GM19397 (cell line): ENCODE results near the gene PCDHB6.
"Not testable (repeated sequence)": the region's sequence is repeated elsewhere in the genome, so short reads cannot be mapped to it uniquely, and the experiment has no call there.

Source experiments
- ATAC-seq: cut with Tn5 transposase; IDR thresholded peaks from one replicate; pipeline ENCODE4 v1.9.1; 2021; ENCODE audit warnings: mild to moderate bottlenecking, moderate library complexity; ENCODE audit not compliant: unreplicated experiment

PCDHB6 gene

DNA sequence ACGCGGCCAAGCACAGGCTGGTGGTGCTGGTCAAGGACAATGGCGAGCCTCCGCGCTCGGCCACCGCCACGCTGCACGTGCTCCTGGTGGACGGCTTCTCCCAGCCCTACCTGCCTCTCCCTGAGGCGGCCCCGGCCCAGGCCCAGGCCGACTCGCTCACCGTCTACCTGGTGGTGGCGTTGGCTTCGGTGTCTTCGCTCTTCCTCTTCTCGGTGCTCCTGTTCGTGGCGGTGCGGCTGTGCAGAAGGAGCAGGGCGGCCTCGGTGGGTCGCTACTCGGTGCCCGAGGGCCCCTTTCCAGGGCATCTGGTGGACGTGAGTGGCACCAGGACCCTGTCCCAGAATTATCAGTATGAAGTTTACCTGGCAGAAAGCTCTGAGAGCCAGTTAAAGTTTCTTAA is 8.0 kb downstream of the PCDHB6 start:
- not testable (repeated sequence) for ATAC-seq

DNA sequence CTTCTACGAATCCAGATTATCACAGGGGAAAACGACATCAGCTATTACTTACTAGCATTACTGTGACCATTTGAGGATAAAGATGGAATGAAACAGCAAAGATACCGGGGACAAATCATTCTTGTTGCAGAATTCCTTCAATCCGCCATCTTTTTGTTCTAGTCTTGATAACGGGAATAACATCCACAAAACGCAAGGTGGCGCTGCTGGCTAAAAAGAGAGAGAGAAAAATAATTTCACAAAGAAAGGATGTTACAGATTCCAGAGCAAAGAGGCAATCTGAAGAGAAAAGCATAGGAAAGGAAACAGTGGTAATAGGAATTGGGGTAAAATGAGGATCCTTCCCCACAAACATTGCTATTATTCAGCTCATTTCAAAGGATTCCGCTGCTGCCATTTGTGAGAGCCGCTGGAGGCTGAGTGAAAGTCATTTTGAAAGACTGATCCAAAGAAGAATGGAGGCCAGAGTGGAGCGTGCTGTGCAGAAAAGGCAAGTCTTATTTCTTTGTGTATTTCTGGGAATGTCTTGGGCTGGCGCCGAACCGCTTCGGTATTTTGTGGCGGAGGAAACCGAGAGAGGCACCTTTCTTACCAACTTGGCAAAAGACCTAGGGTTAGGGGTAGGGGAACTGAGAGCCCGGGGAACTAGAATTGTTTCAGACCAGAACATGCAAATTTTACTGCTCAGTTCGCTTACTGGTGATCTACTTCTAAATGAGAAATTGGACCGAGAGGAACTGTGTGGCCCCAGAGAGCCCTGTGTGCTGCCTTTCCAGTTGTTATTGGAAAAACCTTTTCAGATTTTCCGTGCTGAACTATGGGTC is 22.7 kb downstream of the PCDHB6 start, which contains the start of gene PCDHB7:
TSS of gene PCDHB7 (plus strand) at position 264 of the 824 bp plus-strand sequence. CDS start at position 456, 192 bp downstream.
- no peak for ATAC-seq

DNA sequence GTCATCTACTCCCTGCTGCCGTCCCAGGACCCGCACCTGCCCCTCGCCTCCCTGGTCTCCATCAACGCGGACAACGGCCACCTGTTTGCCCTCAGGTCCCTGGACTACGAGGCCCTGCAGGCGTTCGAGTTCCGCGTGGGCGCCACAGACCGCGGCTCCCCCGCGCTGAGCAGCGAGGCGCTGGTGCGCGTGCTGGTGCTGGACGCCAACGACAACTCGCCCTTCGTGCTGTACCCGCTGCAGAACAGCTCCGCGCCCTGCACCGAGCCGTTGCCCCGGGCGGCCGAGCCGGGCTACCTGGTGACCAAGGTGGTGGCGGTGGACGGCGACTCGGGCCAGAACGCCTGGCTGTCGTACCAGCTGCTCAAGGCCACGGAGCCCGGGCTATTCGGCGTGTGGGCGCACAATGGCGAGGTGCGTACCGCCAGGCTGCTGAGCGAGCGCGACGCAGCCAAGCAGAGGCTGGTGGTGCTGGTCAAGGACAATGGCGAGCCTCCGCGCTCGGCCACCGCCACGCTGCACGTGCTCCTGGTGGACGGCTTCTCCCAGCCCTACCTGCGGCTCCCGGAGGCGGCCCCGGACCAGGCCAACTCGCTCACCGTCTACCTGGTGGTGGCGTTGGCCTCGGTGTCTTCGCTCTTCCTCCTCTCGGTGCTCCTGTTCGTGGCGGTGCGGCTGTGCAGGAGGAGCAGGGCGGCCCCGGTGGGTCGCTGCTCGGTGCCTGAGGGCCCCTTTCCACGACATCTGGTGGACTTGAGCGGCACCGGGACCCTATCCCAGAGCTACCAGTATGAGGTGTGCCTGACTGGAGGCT is 24.6 kb downstream of the PCDHB6 start:
- not testable (repeated sequence) for ATAC-seq

DNA sequence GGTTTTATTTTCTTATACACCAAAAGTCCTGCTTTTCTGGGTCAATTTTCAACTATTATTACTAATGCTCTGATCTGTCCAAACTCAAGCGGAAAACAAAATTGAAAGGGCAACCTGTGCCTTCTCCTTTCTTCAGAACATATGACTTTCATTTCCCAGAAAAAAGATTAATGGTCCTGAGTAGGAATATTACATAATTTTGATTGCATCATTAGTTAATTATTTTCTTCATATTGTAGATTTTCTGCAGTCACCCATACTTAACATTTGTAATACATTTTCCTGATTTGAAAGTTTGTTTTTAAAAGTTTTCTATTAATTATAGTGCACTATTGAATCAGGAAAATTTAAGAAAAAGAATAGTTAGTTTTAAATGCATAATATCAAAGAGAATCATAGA is 26.1 kb downstream of the PCDHB6 start:
- ATAC-seq = no peak

DNA sequence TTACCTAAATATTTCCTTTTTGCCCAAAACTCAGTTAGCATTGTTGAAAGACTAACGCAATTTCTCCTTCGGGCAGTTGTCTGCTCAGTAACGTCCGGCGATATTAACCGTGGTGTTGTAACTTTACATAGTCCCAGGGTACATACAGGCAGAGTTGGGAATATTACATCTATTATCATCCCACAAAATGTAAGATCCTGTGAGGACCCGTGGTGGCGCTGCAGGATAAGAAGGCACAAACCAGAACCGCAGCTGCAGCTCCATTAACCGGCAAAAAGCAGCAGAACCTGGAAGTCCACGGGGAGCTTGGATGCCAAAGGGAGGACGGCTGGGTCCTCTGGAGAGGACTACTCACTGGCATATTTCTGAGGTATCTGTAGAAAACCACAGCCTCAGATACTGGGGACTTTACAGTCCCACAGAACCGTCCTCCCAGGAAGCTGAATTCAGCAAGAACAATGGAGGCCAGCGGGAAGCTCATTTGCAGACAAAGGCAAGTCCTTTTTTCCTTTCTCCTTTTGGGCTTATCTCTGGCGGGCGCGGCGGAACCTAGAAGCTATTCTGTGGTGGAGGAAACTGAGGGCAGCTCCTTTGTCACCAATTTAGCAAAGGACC is 27.8 kb downstream of the PCDHB6 start, which contains the start of gene PCDHB8:
TSS of gene PCDHB8 (plus strand) at position 214 of the 615 bp plus-strand sequence. CDS start at position 459, 245 bp downstream.
- not testable (repeated sequence) for ATAC-seq

DNA sequence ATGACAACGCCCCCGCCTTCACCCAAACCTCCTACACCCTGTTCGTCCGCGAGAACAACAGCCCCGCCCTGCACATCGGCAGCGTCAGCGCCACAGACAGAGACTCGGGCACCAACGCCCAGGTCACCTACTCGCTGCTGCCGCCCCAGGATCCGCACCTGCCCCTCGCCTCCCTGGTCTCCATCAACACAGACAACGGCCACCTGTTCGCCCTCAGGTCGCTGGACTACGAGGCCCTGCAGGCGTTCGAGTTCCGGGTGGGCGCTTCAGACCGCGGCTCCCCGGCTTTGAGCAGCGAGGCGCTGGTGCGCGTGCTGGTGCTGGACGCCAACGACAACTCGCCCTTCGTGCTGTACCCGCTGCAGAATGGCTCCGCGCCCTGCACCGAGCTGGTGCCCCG is 29.5 kb downstream of the PCDHB6 start:
- ATAC-seq = not testable (repeated sequence)

DNA sequence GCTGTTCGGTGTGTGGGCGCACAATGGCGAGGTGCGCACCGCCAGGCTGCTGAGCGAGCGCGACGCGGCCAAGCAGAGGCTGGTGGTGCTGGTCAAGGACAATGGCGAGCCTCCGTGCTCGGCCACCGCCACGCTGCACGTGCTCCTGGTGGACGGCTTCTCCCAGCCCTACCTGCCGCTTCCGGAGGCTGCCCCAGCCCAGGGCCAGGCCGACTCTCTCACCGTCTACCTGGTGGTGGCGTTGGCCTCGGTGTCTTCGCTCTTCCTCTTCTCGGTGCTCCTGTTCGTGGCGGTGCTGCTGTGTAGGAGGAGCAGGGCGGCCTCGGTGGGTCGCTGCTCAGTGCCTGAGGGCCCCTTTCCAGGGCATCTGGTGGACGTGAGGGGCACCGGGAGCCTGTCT is 30.0 kb downstream of the PCDHB6 start:
- not testable (repeated sequence) for ATAC-seq

DNA sequence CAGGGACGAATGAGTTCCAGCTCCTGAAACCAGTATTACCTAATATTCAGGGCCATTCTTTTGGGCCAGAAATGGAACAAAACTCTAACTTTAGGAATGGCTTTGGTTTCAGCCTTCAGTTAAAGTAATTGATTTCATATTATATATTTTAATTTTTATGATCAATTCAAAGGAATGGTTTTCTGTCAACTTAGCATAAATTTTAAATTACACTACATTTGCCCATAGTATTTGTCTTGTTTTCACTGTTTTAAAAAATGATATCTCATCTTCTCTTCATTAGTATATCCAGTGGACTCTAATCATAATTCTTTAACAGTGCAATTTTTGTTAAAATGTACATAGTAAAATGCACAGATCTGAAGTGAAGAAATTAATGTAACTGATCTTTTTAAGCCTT is 30.5 kb downstream of the PCDHB6 start:
- ATAC-seq = no peak

DNA sequence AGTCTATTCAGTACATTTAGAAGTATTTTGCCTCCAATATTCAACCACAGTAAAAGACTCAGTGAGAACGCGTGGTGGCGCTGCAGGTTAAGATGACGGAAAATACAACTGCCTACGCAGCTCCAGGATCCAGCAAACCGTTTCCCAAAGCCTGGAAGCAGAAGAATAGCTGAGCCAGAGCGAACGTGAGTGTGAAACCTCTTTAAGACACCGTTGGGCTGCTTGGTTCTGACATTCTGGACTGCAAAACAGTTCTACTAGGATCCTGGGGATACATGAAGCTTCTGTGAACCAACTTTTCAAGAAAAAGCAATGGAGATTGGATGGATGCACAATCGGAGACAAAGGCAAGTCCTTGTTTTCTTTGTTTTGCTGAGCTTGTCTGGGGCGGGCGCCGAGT is 32.4 kb downstream of the PCDHB6 start, which contains the start of gene PCDHB16:
TSS of gene PCDHB16 (plus strand) at position 140 of the 400 bp plus-strand sequence. CDS start at position 313, 173 bp downstream.
- ATAC-seq = no peak

DNA sequence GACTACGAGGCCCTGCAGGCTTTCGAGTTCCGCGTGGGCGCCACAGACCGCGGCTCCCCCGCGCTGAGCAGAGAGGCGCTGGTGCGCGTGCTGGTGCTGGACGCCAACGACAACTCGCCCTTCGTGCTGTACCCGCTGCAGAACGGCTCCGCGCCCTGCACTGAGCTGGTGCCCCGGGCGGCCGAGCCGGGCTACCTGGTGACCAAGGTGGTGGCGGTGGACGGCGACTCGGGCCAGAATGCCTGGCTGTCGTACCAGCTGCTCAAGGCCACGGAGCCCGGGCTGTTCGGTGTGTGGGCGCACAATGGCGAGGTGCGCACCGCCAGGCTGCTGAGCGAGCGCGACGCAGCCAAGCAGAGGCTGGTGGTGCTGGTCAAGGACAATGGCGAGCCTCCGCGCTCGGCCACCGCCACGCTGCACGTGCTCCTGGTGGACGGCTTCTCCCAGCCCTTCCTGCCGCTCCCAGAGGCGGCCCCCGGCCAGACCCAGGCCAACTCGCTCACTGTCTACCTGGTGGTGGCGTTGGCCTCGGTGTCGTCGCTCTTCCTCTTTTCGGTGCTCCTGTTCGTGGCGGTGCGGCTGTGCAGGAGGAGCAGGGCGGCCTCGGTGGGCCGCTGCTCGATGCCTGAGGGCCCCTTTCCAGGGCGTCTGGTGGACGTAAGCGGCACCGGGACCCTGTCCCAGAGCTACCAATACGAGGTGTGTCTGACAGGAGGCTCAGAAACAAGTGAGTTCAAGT is 34.4 kb downstream of the PCDHB6 start:
- ATAC-seq = not testable (repeated sequence)

DNA sequence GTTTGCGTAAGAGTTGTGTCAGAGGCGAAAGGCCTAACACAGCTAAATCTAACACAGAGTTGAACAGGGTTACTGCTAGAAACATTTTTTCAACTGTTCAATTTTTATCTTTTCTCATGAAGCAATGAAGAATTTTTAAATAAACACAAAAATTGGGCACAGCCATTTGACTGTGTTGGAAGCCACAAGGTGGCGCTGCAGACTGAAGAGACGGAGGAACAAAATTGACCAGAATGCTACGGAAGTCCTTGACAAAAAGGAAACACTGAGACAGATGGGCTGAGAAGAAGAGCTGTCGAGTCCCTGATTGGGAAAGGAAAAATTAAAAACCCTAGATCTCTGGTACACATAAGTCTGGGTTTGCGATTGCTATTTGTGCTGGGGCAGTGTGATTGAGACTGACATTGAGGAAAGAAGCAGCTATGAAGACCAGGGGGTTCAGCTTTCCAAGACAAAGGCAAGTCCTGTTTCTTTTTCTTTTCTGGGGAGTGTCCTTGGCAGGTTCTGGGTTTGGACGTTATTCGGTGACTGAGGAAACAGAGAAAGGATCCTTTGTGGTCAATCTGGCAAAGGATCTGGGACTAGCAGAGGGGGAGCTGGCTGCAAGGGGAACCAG is 37.1 kb downstream of the PCDHB6 start, which contains the start of gene PCDHB9:
TSS of gene PCDHB9 (plus strand) at position 265 of the 616 bp plus-strand sequence. CDS start at position 423, 158 bp downstream.
- no peak for ATAC-seq

DNA sequence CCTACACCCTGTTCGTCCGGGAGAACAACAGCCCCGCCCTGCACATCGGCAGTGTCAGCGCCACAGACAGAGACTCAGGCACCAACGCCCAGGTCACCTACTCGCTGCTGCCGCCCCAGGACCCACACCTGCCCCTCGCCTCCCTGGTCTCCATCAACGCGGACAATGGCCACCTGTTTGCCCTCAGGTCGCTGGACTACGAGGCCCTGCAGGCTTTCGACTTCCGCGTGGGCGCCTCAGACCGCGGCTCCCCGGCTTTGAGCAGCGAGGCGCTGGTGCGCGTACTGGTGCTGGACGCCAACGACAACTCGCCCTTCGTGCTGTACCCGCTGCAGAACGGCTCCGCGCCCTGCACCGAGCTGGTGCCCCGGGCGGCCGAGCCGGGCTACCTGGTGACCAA is 38.8 kb downstream of the PCDHB6 start:
- ATAC-seq = not testable (repeated sequence)

DNA sequence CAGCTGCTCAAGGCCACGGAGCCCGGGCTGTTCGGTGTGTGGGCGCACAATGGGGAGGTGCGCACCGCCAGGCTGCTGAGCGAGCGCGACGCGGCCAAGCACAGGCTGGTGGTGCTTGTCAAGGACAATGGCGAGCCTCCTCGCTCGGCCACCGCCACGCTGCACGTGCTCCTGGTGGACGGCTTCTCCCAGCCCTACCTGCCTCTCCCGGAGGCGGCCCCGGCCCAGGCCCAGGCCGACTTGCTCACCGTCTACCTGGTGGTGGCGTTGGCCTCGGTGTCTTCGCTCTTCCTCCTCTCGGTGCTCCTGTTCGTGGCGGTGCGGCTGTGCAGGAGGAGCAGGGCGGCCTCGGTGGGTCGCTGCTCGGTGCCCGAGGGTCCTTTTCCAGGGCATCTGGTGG is 39.3 kb downstream of the PCDHB6 start:
- not testable (repeated sequence) for ATAC-seq

DNA sequence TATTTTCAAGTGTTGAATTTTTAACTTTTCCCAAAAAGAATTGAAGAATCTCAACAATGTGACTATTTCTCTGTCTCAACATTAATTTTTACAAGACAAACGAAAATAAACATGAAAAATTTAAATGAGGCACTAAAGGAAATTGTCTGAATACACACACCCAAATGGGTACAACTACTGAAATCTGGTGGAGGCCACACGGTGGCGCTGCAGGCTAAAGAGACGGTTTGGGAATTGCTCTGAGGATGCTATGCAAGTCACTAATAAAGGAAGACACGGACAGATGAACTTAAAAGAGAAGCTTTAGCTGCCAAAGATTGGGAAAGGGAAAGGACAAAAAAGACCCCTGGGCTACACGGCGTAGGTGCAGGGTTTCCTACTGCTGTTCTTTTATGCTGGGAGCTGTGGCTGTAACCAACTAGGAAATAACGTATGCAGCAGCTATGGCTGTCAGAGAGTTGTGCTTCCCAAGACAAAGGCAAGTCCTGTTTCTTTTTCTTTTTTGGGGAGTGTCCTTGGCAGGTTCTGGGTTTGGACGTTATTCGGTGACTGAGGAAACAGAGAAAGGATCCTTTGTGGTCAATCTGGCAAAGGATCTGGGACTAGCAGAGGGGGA is 42.4 kb downstream of the PCDHB6 start, which contains the start of gene PCDHB10:
TSS of gene PCDHB10 (plus strand) at position 244 of the 616 bp plus-strand sequence. CDS start at position 444, 200 bp downstream.
- no peak for ATAC-seq

DNA sequence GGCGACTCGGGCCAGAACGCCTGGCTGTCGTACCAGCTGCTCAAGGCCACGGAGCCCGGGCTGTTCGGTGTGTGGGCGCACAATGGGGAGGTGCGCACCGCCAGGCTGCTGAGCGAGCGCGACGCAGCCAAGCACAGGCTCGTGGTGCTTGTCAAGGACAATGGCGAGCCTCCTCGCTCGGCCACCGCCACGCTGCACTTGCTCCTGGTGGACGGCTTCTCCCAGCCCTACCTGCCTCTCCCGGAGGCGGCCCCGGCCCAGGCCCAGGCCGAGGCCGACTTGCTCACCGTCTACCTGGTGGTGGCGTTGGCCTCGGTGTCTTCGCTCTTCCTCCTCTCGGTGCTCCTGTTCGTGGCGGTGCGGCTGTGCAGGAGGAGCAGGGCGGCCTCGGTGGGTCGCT is 44.5 kb downstream of the PCDHB6 start:
- not testable (repeated sequence) for ATAC-seq

DNA sequence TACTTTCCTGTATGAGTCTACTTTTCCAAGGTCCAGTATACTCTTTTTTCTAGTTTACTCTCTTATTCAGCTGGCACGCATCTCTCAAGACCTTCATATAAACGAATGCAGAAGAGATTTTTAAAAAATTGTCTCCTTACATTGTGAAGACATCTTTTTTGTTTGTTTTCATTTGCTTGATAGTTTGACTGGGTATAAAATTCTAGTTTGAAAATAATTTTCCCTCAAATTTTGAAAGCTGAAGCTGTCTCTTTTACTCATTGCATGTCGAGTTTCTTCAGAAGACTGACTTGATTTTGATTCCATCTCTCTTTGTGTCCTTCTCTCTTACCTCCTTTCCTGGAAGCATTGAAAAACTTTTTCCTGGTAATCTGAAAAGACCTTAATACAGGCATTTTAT is 46.5 kb downstream of the PCDHB6 start:
- ATAC-seq = no peak

DNA sequence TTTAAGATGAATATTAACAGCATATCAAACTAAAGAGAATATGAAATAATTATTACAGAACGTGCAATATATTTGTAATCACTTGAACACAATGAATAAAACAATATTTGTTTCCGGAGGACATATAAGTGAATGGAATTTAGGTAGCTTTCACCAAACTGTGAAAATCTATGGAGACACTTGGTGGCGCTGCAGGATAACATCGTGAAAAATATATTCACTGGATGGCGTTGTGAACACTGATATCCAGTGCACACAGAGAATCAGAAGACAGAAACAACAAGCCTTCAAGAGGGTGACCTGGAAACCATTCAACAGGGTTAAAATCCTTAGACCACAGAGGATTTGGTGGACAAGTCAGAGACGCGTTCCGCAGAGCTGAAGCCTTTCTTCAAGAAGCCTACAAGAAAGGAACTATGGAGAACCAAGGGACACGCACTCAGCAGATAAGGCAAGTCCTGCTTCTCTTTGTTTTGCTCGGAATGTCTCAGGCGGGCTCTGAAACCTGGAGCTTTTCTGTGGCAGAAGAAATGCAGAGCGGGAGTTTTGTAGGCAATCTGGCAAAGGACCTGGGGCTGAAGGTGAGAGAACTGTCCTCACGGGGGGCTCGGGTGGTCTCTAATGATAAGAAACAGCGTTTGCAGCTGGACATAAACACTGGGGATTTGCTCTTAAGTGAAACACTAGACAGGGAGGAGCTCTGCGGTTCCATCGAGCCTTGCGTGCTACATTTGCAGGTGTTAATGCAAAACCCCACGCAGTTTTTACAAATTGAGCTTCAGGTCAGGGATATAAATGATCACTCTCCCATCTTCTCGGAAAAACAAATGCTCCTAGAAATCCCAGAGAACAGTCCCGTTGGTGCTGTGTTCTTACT is 49.7 kb downstream of the PCDHB6 start, which contains the start of gene PCDHB11:
TSS of gene PCDHB11 (plus strand) at position 269 of the 877 bp plus-strand sequence. CDS start at position 417, 148 bp downstream.
- ATAC-seq = no peak

DNA sequence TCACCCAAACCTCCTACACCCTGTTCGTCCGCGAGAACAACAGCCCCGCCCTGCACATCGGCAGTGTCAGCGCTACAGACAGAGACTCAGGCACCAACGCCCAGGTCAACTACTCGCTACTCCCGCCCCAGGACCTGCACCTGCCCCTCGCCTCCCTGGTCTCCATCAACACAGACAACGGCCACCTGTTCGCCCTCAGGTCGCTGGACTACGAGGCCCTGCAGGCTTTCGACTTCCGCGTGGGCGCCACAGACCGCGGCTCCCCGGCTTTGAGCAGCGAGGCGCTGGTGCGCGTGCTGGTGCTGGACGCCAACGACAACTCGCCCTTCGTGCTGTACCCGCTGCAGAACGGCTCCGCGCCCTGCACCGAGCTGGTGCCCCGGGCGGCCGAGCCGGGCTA is 51.3 kb downstream of the PCDHB6 start:
- not testable (repeated sequence) for ATAC-seq
